NCI-H1436 (cell line): ENCODE results near the gene IER5L.

Experiments
- DNase-seq: peaks from one replicate; lab custom pipeline; 2025; lab: John Stamatoyannopoulos, UW

The IER5L gene

GRCh38 chr9:129160712-129161533 is 17.1 kb downstream of the IER5L start:
- DNase-seq, result no peak

- DNase-seq, result no peak
Measured at GRCh38 chr9:129156163-129156562, 21.9 kb downstream of the IER5L start.

- no peak for DNase-seq
Measured at GRCh38 chr9:129154866-129155477, 23.1 kb downstream of the IER5L start.

- no peak for DNase-seq
Measured at GRCh38 chr9:129151469-129151868, 26.6 kb downstream of the IER5L start.

GRCh38 chr9:129150672-129151211 is 27.3 kb downstream of the IER5L start:
- no peak for DNase-seq

- no peak for DNase-seq
Measured at GRCh38 chr9:129150122-129150521, 27.9 kb downstream of the IER5L start.

GRCh38 chr9:129149442-129149841 is 28.6 kb downstream of the IER5L start:
- no peak for DNase-seq

- no peak for DNase-seq
Measured at GRCh38 chr9:129148463-129149204, 29.4 kb downstream of the IER5L start.

GRCh38 chr9:129146441-129146941 is 31.6 kb downstream of the IER5L start:
- no peak for DNase-seq

- DNase-seq, result no peak
Measured at GRCh38 chr9:129145841-129146292, 32.2 kb downstream of the IER5L start.

GRCh38 chr9:129145316-129145715 is 32.7 kb downstream of the IER5L start:
- DNase-seq, result no peak

GRCh38 chr9:129143031-129143927 is 34.8 kb downstream of the IER5L start:
- DNase-seq, result peak; percentile 61

GRCh38 chr9:129142138-129142935 is 35.7 kb downstream of the IER5L start:
- no peak for DNase-seq

GRCh38 chr9:129141066-129142041 is 36.7 kb downstream of the IER5L start:
- peak; percentile 19 for DNase-seq

- DNase-seq, result peak; percentile 80
Measured at GRCh38 chr9:129140397-129141065, 37.5 kb downstream of the IER5L start.

GRCh38 chr9:129139993-129140396 is 38.1 kb downstream of the IER5L start:
- DNase-seq, result peak; percentile 99

GRCh38 chr9:129139233-129139992 is 38.6 kb downstream of the IER5L start:
- DNase-seq, result peak; percentile 84
